HG03025 (cell line): ENCODE results near the gene MYO7A.
"Not testable (repeated sequence)": the region's sequence is repeated elsewhere in the genome, so short reads cannot be mapped to it uniquely, and the experiment has no call there.

Source experiments
- ATAC-seq: cut with Tn5 transposase; IDR thresholded peaks from one replicate; pipeline ENCODE4 v1.9.1; 2021; ENCODE audit warnings: mild to moderate bottlenecking, moderate library complexity; ENCODE audit not compliant: unreplicated experiment, low FRiP score

Gene MYO7A

GRCh38 chr11:77092382-77092781 is 35.7 kb upstream of the MYO7A start:
- no peak for ATAC-seq

GRCh38 chr11:77093056-77093891 is 34.8 kb upstream of the MYO7A start:
- no peak for ATAC-seq

GRCh38 chr11:77093987-77094840 is 33.8 kb upstream of the MYO7A start:
- ATAC-seq = no peak

GRCh38 chr11:77094841-77095365 is 33.1 kb upstream of the MYO7A start:
- no peak for ATAC-seq

GRCh38 chr11:77095551-77096490 is 32.2 kb upstream of the MYO7A start:
- no peak for ATAC-seq

- ATAC-seq = no peak
Measured at GRCh38 chr11:77096591-77097019, 31.4 kb upstream of the MYO7A start.

GRCh38 chr11:77097180-77097579 is 30.9 kb upstream of the MYO7A start:
- ATAC-seq = not testable (repeated sequence)

- no peak for ATAC-seq
Measured at GRCh38 chr11:77100166-77101042, 27.6 kb upstream of the MYO7A start.

GRCh38 chr11:77101043-77101537 is 27.0 kb upstream of the MYO7A start:
- no peak for ATAC-seq

- ATAC-seq = no peak
Measured at GRCh38 chr11:77102246-77103210, 25.5 kb upstream of the MYO7A start, which contains the start of gene OMP. Gene OMP, plus strand, starts transcription at chr11:77102840. Its CDS starts 0 bp downstream, at chr11:77102840.

GRCh38 chr11:77103319-77103718 is 24.7 kb upstream of the MYO7A start:
- ATAC-seq = no peak

GRCh38 chr11:77104727-77105126 is 23.3 kb upstream of the MYO7A start:
- ATAC-seq = no peak

- no peak for ATAC-seq
Measured at GRCh38 chr11:77106321-77106720, 21.7 kb upstream of the MYO7A start.

- ATAC-seq = no peak
Measured at GRCh38 chr11:77106759-77107158, 21.3 kb upstream of the MYO7A start.

- no peak for ATAC-seq
Measured at GRCh38 chr11:77107950-77108349, 20.1 kb upstream of the MYO7A start.

- no peak for ATAC-seq
Measured at GRCh38 chr11:77108436-77108835, 19.6 kb upstream of the MYO7A start.

- no peak for ATAC-seq
Measured at GRCh38 chr11:77109236-77110019, 18.6 kb upstream of the MYO7A start.
